GM19455 (cell line): ENCODE results near the gene LCMT2.

Experiments
- ATAC-seq: cut with Tn5 transposase; IDR thresholded peaks from one replicate; pipeline ENCODE4 v1.9.1; 2021; ENCODE audit not compliant: unreplicated experiment

The LCMT2 gene, protein sequence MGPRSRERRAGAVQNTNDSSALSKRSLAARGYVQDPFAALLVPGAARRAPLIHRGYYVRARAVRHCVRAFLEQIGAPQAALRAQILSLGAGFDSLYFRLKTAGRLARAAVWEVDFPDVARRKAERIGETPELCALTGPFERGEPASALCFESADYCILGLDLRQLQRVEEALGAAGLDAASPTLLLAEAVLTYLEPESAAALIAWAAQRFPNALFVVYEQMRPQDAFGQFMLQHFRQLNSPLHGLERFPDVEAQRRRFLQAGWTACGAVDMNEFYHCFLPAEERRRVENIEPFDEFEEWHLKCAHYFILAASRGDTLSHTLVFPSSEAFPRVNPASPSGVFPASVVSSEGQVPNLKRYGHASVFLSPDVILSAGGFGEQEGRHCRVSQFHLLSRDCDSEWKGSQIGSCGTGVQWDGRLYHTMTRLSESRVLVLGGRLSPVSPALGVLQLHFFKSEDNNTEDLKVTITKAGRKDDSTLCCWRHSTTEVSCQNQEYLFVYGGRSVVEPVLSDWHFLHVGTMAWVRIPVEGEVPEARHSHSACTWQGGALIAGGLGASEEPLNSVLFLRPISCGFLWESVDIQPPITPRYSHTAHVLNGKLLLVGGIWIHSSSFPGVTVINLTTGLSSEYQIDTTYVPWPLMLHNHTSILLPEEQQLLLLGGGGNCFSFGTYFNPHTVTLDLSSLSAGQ

GRCh38 chr15:43329960-43330779, at the start of gene LCMT2:
TSS of gene LCMT2 (minus strand) at chr15:43330573. CDS start at chr15:43330489, 84 bp downstream.
- peak; percentile 94 for ATAC-seq

DNA sequence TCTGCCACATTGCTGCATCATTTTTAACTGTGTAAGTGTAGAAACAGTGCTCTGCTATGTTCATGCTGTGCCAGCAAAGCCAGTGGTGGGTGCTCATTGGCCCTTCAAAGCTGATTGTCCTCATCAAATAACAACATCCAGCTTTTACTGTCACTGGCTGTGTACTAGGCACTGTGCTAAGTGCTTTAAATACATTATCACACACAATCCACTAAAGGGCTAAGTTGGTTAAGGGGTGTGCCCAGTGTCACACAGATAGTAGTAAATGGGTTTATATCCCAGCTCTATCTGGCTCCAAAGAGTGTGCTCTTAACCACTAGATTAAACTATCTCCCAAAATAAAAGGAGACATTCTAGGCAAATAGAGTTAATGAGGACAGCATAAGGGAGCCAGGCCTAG, 48.2 kb upstream of the LCMT2 start:
- ATAC-seq, result no peak

- ATAC-seq, result no peak
Measured at GRCh38 chr15:43376017-43376705, 45.8 kb upstream of the LCMT2 start.

- peak; percentile 78 for ATAC-seq
Measured at GRCh38 chr15:43370975-43371974, 40.9 kb upstream of the LCMT2 start, which contains the start of the genes TUBGCP4 and ZSCAN29. TSS of gene TUBGCP4 (plus strand) at chr15:43371101. CDS start at chr15:43371355, 254 bp downstream. TSS of gene ZSCAN29 (minus strand) at chr15:43371043. CDS start at chr15:43369913, 1,130 bp downstream.

- peak; percentile 49 for ATAC-seq
Measured at GRCh38 chr15:43370310-43370974, 40.1 kb upstream of the LCMT2 start.

GRCh38 chr15:43361313-43361903, 31.0 kb upstream of the LCMT2 start:
- ATAC-seq, result no peak

GRCh38 chr15:43360821-43361220, 30.4 kb upstream of the LCMT2 start:
- ATAC-seq, result no peak

GRCh38 chr15:43352693-43353382, 22.5 kb upstream of the LCMT2 start:
- ATAC-seq, result no peak

DNA sequence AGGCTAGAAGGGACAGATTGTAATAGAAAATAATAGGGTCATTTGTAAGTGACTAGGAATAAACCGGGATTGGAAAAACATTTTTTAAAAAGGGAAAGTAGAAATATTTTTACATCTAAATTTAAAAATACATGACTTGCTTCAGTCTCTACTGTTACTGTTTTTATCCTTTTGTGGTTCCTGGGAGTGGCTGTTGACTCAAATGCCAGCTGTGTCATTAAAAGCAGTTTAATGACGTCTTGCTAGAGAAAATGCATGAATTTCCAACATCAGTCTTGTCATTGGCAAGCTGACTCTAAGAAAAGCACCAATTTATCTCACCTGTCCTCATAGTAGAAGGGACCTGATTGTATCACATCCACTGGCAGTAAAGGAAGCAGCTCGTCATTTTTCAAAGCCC, 16.7 kb upstream of the LCMT2 start:
- no peak for ATAC-seq

- ATAC-seq, result no peak
Measured at GRCh38 chr15:43346305-43346704, 15.9 kb upstream of the LCMT2 start.

- peak; percentile 25 for ATAC-seq
Measured at GRCh38 chr15:43330780-43331087, 361 bp upstream of the LCMT2 start.

GRCh38 chr15:43329217-43329959, 985 bp downstream of the LCMT2 start:
- ATAC-seq, result no peak

DNA sequence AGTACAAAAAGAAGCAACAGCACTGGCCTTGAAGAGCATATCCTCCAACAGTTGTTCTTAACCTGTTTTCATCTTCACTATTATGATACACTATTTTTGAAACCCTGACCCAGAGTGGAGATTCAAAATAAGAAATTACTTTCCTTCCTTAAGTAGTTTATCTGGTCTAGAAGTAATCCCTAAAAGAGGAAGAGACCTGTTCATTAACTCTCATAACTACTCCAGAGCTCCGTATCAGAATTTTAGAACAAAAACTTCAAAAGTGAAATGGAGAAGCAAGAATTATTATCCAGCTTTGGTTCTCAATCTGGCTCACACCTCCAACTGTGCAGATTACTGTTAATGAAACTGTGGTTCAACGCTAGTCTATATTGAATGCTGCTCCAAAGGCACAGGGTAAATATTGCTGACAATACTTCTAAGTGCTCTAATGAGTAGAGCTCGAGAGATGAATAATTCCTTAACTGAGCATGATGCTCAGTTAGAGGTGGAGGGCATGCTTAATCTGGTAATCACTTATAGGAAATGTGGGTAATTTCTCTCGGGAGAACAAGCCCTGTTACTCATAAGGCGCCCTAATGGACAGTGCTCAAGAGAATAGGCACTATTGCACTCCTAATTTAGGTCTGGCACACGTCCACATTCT, 5.2 kb downstream of the LCMT2 start:
- ATAC-seq, result no peak

DNA sequence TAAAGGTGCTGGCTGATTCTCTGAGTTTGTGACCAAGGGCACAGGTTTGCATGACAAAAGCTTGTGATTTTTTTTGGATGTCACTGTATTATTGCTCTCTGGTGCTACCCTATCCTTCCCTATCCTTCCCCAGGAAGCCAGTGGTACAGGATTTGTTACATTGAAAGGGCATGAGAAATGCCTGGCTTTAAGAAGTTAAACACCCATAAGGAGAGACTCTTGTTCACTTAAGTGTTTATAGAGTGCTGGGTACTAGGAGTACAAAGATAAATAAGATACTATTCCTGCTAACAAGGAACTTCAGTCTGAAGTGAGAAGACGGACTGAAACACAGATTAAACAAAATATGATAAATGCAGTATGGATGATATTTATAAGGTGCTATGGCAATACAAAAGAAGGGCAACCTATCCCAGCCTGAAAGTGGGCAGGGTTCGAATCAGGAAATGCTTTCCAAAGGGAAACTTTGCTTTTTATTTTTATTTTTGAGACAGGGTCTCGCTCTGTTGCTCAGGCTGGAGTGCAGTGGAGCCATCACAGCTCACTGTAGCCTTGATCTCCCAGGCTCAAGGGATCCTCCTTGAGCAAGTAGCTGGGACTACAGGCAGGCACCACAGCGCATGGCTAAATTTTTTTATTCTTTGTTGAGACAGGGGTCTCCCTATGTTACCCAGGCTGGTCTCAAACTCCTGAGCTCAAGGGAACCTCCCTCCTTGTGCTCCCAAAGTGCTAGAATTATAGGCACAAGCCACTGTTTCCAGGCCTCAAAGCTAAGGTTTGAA, 11.2 kb downstream of the LCMT2 start:
- no peak for ATAC-seq

GRCh38 chr15:43317566-43318184, 12.7 kb downstream of the LCMT2 start:
- ATAC-seq, result no peak

DNA sequence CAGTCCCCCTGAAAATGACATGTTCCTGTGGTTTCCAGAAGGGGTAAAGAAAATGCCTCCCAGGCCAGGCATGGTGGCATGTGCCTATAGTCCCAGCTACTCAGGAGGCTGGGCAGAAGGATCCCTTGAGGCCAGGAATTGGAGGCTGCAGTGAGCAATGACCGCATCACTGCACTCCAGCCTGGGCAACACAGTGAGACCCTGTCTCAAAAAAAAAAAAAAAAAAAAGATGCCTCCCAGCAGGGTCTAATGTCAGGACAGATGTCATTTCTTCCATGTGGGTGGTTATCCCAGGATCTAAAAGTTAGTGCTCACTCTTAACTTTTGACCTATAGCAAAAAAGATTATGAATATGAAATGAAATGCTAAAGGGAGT, 13.4 kb downstream of the LCMT2 start:
- ATAC-seq, result no peak
